Mucosa of rectum (tissue), 2 donors: ENCODE data around the gene AFMID.
"Not testable (repeated sequence)": the region's sequence is repeated elsewhere in the genome, so short reads cannot be mapped to it uniquely, and the experiment has no call there.

ENCODE experiments used
- H3K27ac ChIP-seq, 2 donors: one replicate each; pipeline ENCODE4 v1.7.0; 2013; ENCODE audit warnings: inconsistent platforms in 2 of 2, low read depth in 2 of 2, low read length in 2 of 2
- H3K27me3 ChIP-seq, 2 donors: one replicate each; pipeline ENCODE4 v1.7.0; 2013; ENCODE audit warnings: low read length in 2 of 2; ENCODE audit not compliant: control insufficient read depth in 2 of 2, insufficient read depth in 2 of 2
- H3K36me3 ChIP-seq, 2 donors: one replicate each; pipeline ENCODE4 v1.7.0; 2013; ENCODE audit warnings: low read length in 2 of 2; ENCODE audit not compliant: control insufficient read depth in 2 of 2, insufficient read depth in 2 of 2
- H3K4me1 ChIP-seq, 2 donors: one replicate each; pipeline ENCODE4 v1.7.0; 2013; ENCODE audit warnings: low read length in 2 of 2, mild to moderate bottlenecking in 1 of 2; ENCODE audit not compliant: control insufficient read depth in 2 of 2, insufficient read depth in 2 of 2
- H3K4me3 ChIP-seq, 2 donors: one replicate each; pipeline ENCODE4 v1.7.0; 2013; ENCODE audit warnings: low read length in 2 of 2
- H3K9ac ChIP-seq, 2 donors: one replicate each; pipeline ENCODE4 v1.7.0; 2013; ENCODE audit warnings: low read length in 2 of 2, low read depth in 1 of 2, mild to moderate bottlenecking in 1 of 2
- H3K9me3 ChIP-seq, 2 donors: one replicate each; pipeline ENCODE4 v1.7.0; 2013; ENCODE audit warnings: low read length in 2 of 2; ENCODE audit not compliant: control insufficient read depth in 2 of 2
- donor health status: healthy.
- donor health status: Normal muscosa, but diverticular disease.

Gene AFMID

DNA sequence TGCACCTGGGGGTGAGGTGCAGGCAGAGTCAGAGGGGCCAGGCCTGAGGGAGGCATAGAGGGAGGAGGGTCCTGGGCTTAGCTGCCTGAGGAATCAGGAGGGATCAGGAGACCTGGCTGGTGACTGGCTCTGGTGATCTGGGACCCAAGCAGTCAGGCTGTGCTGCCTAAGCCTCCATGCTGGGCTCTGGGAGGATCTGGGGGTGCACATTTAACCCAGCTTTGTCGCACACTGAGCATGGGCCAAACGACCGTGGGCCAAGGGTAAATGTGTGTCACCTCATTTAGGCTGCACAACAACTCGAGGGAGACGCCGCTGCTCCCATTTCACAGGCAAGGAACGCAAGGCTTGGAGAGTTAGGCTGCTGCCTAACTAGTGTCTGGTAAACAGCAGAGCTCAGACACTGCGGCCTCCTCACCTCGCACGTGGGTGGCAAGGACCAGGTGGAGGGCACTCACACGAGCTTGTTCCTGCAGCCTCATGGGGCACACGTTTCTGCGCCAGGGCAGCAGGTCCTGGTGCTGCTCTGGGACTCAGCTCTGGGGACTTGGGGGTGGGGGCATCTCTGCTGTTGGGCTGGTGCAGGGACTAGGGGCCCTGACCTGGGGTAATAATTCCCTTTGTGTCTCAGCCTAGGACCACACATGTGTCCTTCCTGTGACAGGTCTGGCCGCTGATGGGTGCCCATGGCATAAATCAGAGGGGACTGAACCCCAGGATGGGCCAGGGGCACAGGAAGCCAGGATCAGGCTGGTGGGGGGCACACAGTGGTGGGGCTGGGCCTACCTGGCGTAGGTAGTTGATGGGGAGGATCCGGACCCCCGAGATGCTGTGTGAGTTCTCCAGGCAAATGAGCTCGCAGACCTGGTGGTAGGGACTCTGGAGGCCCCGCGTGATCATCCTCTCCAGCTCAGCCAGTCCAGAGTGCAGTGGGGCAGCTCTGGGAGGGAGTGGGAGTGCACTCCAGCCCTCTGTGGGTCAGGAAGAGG, 63.0 kb downstream of the AFMID start:
- no peaks in the 10 kb centered on the region for H3K27me3 ChIP-seq
- H3K36me3 ChIP-seq: no peaks in the 10 kb centered on the region
- H3K4me3 ChIP-seq: no peak overlapping the region
- H3K27ac ChIP-seq: no peak overlapping the region
- H3K9me3 ChIP-seq: no peaks in the 10 kb centered on the region
- no peak overlapping the region for H3K9ac ChIP-seq
- peaks cover 28 to 32% of the 10 kb centered on the region in 2 donors for H3K4me1 ChIP-seq

DNA sequence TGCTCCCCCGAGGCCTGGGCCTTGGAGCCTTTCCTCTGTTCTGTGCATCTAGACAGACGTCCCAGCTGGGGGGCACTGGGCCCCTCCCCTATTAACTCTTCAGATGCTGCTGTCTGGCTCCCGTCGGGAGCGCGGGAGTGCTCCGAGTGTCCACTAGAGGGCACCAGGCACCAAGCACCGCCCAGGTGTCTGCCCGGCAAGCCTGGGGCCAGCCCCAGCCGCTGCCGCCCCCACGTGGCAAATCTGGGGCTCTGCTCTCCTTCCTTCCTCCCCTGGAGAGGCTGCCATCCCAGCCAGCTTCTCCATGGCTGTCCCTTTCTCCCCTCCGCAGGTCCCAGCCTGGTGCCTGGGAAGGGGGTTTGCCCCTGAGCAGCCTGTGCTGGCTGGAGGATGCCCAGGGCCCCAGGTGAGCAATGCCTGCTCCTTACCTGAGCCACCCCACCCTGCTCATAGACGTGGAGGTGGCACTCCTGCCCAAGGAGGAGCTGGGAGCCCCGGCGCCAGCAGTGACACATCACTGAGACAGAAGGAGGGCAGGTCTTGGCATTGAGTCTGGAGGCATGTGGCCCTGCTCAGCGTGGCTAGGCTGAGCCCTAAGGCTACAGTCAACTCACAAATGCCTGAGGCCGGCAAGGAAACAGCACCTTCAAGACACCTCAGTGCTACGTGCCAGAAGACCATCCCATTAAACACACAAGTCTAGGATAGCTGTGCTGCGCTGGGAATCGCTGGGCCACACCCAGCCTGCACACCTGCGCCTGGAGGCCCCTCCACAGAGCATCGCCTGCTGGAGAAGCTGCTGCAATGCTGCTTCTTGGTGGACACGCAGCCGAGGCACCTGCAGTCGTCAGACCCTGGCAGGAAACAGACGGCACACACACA, 64.0 kb downstream of the AFMID start:
- no peaks in the 10 kb centered on the region for H3K36me3 ChIP-seq
- peak overlapping the region; percentile 54 to 69 for H3K27ac ChIP-seq
- peaks cover 28 to 32% of the 10 kb centered on the region in 2 donors for H3K4me1 ChIP-seq
- peak overlapping the region in 1 of 2 donors; percentile 51 for H3K9ac ChIP-seq
- H3K27me3 ChIP-seq: no peaks in the 10 kb centered on the region
- H3K9me3 ChIP-seq: no peaks in the 10 kb centered on the region
- peak overlapping the region; percentile 26 to 30 for H3K4me3 ChIP-seq

DNA sequence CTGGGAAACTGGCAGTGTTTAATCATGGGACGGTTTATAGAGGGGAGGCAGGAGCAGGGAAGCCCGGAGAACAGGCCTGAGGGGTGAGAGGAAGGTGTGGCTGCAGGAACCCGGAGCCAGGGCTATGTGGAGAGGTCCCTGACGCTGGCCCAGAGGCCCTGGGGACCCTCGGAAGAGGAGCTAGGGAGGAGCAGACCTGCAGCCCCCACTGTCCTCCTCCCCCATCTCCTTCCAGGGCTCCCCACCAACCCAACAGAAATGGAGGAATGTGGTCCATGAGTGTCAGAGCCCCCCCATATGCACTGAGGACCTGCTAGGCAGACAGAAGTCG, 64.6 kb downstream of the AFMID start:
- Histone ChIP-seq H3K36me3 (no peaks in the 10 kb centered on the region), H3K27ac (peak overlapping the region in 1 of 2 donors; percentile 69), H3K4me3 (peak overlapping the region in 1 of 2 donors; percentile 30), H3K27me3 (no peaks in the 10 kb centered on the region), H3K9me3 (no peaks in the 10 kb centered on the region), H3K4me1 (peaks cover 28 to 32% of the 10 kb centered on the region in 2 donors), H3K9ac (peak overlapping the region in 1 of 2 donors; percentile 51)

DNA sequence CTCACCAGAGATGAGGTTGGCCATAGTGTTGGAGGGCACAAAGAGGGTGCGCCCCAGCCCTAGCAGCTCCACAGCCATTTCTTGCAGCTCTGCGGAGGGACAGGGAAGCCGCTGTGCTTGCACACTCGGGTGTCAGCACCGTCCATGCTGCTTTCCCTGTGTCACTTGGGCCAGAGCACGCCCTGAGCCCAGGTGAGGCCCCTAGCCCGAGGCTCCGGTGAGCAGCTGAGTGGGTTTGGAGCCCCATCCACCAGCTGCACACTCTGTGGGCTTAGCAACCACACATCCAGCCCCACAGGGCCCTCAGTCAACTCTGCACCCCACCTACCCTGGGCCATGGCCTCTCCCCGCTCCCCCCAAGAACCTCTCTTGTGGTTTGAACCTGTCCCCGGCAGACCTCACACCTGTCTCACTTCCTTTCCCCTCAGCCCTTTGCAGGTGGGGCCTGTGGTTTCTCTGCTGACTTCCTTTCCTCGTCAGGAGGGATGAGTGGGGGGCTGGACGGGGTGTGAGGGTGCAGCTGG, 65.0 kb downstream of the AFMID start:
- no peaks in the 10 kb centered on the region for H3K9me3 ChIP-seq
- H3K4me1 ChIP-seq: peaks cover 28 to 32% of the 10 kb centered on the region in 2 donors
- no peak overlapping the region for H3K4me3 ChIP-seq
- H3K9ac ChIP-seq: no peak overlapping the region
- no peaks in the 10 kb centered on the region for H3K36me3 ChIP-seq
- no peaks in the 10 kb centered on the region for H3K27me3 ChIP-seq
- H3K27ac ChIP-seq: peak overlapping the region in 1 of 2 donors; percentile 48

DNA sequence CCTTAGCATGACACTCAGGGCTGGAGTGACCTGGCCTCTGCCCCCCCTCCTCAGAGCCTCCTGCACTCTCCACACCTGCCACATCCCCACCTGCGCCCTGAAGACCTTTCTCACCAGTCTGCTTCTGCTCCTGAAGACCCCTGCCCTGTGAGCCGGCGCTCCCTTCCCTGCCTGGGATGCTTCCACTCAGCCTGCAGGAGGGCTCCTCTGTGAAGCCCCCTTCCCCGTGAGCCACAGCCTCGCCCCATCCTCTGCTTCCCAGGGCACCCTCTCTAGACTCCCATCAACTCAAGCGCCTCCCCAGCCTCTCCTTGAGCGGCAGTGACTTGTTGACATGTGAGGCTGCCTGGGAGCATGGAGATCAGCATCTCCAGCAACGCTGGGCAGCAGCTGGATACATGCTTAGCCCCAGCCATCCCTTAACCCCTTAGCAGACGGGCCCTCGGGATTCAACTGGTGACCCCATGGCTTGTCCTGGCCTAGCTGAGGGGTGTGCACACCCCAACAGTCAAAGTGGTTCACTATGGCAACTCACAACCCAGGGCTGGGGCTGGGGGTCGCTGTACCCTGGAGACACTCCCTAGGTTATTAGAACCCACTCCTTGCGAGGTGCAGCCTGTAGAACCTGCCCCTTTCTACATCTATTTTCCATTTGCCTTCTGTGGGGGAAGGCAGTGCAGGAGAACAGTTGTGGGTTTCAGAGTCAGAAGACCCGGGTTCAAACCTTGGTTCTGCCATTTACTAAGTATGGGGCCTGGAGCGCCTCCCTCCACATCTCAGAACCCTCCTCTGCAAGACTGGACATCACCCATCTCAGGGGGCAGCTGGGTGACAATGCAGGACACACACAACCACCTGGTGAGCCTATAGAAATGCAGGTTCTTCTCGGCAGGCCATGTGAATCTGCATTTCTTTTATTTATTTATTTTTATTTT, 65.8 kb downstream of the AFMID start:
- H3K27me3 ChIP-seq: no peaks in the 10 kb centered on the region
- no peaks in the 10 kb centered on the region for H3K36me3 ChIP-seq
- peak overlapping the region in 1 of 2 donors; percentile 48 for H3K27ac ChIP-seq
- H3K9me3 ChIP-seq: no peaks in the 10 kb centered on the region
- H3K9ac ChIP-seq: no peak overlapping the region
- H3K4me3 ChIP-seq: no peak overlapping the region
- H3K4me1 ChIP-seq: peaks cover 31 to 32% of the 10 kb centered on the region in 2 donors

DNA sequence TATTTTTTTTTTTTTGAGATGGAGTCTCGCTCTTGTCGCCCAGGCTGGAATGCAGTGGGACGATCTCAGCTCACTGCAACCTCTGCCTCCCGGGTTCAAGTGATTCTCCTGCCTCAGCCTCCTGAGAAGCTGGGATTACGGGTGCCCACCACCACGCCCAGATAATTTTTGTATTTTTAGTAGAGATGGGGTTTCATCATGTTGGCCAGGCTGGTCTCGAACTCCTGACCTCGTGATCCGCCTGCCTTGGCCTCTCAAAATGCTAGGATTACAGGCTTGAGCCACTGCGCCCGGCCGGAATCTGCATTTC, 66.4 kb downstream of the AFMID start:
- peak overlapping the region in 1 of 2 donors; percentile 81 for H3K27ac ChIP-seq
- H3K9me3 ChIP-seq: not testable (repeated sequence)
- peak overlapping the region; percentile 88 to 97 for H3K9ac ChIP-seq

DNA sequence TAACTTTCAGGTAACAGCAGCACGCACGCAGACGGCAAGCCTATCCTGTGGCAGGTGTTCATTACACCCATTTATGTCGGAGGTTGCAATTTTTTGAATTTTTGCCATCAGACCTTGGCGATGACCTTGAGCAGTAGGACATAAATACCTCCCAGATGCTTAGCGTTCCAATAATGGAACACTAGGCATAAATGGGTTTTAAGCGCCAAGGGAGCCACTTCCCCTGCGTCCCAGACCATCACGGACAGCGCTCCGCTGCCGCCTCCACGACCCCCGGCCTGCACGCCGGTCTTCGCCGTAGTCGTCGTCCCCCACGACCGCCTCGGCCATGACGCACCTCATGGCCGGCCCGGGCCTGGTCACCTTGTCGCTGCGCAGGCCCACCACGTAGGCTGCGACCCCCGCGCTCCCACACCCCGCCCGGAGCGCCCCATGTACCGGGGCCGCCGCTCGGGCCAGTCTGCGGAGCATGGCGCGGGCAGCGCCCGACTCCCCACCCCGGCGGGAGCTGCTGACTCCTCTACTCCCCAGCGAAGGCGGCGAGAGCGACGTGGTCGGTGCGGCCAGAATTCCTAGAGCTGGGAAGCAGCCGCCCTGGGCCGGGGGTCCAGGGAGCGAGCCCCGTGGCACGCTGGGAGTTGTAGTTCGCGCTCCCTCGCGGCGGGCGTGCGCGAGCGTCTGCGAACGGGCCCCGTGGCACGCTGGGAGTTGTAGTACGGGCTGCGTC, 66.9 kb downstream of the AFMID start:
- Histone ChIP-seq H3K4me1 (peaks cover 36% of the 10 kb centered on the region in 2 donors), H3K4me3 (peak overlapping the region; percentile 84 to 93), H3K27me3 (no peaks in the 10 kb centered on the region), H3K9me3 (no peaks in the 10 kb centered on the region), H3K9ac (peak overlapping the region; percentile 88 to 97), H3K36me3 (no peaks in the 10 kb centered on the region), H3K27ac (peak overlapping the region; percentile 79 to 81)

More for the DNA sequence above, 66.4 kb downstream of the AFMID start:
- Histone ChIP-seq H3K4me1 (peaks cover 36% of the 10 kb centered on the region in 2 donors), H3K4me3 (peak overlapping the region; percentile 84 to 93)
- not testable (repeated sequence) for H3K27me3 ChIP-seq, H3K36me3 ChIP-seq

DNA sequence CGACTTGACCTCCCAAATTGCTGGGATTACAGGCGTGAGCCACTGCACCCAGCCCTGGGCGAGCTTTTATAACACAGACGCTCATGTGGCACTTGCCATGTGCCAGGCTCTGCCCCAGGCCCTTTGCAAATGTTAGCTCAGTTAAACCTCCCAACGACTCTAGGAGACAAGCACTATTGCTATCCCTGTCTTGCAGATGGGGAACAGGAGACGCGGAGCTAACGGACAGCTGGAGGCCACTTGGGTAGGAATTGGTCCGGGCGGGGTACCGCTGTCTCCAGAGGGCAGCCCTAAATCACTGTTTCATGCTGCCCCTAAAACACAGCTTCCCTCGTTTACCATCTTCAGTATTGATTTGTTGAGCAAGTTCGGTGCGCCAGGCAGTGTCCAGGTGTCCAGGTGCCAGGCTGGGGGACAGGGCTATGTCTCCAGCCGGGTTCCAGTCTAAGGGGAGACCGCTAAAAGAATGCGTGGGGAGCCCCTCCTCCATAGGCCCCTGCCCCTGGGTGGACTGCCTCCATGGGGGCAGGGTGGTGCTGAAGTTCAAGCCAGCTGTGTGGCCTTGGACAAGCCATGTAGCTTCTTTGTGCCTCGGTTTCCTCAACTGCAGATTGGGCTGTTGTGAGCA, 68.0 kb downstream of the AFMID start:
- Histone ChIP-seq H3K36me3 (no peaks in the 10 kb centered on the region), H3K9ac (no peak overlapping the region), H3K27me3 (no peaks in the 10 kb centered on the region), H3K4me1 (peaks cover 36% of the 10 kb centered on the region in 2 donors), H3K9me3 (no peaks in the 10 kb centered on the region), H3K4me3 (no peak overlapping the region), H3K27ac (no peak overlapping the region)
